ENCODE results near the gene LMF1.

LMF1 gene

DNA sequence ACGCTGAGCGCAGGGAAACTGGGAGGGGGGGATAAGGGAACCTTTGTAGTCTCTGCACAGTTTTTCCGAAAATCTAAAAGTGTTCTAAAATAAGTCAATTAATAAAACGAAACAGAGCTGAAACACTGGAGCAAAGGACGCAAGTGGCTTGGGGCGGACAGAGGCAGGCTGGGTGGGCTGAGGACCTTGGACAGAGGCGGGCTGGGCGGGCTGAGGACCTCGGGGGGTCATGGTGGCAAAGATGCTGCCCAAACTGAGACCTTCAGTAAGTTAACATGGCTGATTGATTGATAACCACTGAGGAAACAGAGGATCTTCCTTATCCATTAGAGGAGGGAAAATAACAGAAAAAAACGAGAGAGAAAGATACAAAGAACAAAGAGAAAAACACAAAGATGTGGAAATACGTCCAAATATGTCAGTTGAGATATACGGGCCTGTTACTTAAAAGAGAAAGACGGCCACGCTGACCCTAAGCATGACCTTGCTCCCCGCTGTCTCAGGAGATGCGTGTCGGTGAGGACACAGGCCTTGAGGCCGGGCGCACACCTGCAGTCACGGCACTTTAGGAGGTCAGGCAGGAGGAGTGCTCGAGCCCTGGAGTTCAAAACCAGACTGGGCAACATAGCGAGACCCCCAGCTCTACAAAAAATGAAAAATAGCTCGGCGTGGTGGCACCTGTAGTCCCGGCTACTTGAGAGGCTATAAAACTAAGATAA lies 94.1 kb downstream of the LMF1 start:
- no peak for DNase-seq

GRCh38 chr16:876041-876335 lies 94.8 kb downstream of the LMF1 start:
- DNase-seq: no peak

DNA sequence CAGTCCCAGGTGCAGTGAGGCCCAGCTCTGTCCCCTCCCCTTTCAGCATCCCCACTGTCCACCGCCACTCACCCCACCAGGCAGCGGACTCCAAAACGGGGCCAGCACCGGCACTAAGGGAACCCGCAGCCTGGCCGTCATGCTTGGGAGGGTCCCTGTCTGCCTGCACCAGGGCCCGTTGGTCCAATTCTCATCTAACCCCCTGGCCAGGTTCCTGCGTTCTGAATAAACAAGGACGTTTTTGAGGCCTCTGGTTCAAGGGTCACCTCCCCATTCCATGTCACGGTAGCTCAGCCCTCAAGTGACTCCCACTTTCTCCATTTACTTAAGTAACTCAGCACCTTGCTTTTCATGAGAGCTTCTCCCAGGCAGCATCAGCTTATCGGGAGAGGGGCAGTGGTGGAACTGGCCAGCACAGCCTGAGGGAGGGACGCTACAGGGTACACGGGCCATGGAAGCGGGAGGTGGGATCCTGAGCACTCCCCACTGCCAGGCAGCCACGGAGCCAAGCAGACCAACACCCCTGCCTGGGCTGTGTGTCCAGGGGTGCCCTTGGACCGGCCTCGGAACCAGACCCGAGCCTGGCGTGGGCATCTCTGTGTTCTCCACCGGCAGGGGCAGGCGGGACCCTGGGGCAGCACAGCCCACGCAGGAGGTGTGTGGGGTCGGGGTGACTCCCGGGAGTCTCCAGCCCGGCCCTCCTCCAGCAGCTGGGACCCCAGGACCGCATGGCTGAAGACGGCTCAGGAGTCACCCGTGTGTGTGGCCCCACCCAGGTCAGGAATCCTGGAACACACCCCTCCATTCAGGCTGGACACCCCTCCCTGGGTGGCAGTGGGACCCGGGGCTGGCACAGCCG lies 95.4 kb downstream of the LMF1 start:
- DNase-seq: no peak

- no peak for DNase-seq
These were observed 96.2 kb downstream of the LMF1 start for GRCh38 chr16:874366-875181.

DNA sequence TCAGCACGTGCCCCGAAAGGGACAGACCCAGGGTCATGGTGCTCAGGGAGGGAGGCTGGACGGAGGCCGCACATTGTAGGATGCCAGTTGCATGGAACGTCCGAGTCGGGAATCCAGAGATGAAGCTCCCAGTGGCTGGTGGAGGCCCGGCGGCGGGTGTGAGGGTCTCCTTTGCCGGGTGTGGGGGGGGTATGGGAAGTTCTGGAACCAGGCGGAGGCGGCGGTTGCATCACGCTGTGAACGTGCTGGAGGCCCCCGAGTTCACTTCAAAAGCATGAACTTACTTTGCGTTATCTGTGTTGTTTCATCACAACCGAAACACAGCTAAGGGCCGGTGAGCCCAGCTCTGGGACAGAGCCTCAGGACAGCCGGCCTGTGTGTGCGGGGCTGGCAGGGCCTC lies 96.9 kb downstream of the LMF1 start:
- no peak for DNase-seq

DNA sequence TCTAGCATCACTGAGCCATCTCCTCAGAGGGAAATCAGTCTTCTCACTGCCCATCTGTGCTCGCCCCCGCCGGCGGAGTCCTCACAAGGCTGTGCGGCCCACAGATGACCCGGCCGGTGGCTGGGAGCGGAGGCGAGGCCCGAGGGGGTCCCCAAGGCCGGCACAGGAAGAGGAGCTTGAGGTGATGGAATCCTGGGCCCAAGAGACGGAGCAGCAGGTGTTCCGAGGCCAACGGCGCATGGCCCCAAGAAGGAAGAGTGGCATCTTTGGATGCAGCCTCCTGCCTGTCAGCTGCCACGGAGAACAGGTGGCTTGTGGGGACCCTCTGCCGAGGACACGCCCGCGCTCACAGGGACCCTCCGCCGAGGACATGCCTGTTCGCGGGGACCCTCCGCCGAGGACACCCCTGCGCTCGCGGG lies 97.5 kb downstream of the LMF1 start:
- no peak for DNase-seq

GRCh38 chr16:872436-873242 lies 98.1 kb downstream of the LMF1 start:
- no peak for DNase-seq

GRCh38 chr16:871562-872345 lies 99.0 kb downstream of the LMF1 start:
- DNase-seq: no peak

DNA sequence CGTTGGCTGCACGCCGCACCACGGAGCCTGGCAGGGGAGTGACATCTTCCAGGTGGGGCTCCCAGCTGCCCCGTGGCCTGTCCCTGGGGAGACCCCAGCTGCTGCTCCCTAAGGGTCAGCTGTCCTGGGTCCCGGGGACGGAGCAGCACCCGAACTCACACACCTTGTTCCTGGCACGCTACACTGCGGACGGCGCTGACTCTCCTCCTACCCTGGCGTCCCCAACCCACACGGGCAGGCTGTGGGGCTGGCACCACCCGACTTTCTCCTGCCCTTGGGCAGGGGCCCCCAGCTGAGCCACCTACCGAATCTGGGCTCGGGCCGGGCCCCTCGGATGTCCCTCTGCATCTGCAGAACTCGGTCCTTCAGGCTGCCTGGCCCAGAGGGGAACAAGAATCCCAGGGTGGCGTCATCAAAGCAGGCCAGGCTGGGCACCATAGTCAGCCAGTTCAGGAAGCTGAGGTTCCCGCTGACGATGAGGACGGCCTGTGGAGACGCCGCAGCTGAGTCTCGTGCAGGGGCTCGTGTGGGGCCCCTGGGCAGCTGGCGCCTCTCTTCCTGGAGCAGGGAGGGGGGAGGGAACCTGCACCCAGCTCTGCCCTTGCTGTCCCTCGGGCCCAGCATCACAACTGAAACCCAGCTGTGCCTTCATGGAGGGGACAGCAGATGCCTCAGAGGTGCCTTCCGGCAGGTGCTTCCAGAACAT lies 99.8 kb downstream of the LMF1 start:
- DNase-seq: no peak

- DNase-seq: no peak
These were observed 100.8 kb downstream of the LMF1 start for GRCh38 chr16:869823-870641.

DNA sequence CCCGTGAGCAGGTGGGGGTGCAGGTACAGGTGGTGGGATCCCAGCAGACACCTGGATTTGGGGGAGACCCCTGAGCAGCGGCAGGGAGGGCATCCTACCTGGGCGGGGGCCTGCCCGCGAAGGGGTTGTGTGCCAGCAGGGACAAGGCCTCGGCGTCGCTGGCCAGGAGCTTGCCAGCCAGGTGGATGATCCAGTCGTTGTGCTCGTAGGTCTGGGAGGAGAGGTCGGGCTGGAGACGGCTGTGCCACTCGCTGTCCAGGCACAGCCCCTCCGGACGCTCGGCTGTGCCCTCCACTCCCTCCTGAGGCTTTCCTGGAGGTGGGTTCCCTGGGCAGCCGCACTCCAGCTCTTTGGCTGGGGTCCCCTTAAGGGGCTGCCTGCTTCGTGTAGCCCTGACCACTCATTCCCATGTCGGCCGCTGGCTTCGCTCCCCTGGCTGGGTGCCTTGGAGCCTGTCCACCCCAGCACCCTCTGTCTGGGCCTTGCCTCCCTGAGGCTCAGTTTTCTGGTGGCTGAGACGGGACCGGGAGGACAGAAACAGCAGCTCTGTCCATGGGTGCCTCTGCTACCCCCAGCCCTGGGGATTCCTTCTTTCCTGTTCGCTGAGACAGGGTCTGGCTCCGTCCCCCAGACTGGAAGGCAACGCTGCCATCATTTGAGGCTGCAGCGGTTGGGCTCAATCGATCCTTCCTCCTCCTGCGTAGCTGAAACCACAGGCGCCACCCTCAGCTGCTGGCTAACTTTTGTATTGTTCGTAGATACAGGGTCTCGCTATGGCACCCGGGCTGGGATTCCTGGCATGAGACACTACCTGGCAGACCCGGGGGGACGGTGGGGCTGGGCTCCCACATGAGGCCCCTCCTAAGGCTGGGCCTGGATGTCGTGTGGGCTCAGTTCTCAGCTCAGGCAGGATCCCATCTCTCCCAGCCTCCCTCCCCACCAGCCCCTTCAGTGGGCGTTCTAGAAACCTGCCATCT lies 101.7 kb downstream of the LMF1 start:
- DNase-seq: no peak

DNA sequence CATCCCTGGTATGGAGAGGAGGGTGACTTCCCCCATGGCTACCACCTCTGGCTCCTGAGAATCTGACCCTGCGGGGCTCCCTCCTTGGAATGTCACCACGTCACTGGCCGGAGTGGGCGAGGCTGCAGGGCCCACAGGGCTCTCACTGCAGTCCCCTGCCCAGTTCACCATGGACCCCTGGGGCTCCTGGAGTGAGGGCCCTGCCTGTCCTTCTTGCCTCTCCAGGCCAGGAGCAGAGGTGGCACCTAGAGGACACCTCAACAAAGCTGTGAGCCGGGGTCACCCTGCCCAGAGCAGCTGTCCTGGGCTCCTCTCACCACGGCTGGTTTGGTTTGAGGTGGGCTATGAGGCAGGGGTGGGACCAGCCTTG lies 102.4 kb downstream of the LMF1 start:
- DNase-seq: no peak

DNA sequence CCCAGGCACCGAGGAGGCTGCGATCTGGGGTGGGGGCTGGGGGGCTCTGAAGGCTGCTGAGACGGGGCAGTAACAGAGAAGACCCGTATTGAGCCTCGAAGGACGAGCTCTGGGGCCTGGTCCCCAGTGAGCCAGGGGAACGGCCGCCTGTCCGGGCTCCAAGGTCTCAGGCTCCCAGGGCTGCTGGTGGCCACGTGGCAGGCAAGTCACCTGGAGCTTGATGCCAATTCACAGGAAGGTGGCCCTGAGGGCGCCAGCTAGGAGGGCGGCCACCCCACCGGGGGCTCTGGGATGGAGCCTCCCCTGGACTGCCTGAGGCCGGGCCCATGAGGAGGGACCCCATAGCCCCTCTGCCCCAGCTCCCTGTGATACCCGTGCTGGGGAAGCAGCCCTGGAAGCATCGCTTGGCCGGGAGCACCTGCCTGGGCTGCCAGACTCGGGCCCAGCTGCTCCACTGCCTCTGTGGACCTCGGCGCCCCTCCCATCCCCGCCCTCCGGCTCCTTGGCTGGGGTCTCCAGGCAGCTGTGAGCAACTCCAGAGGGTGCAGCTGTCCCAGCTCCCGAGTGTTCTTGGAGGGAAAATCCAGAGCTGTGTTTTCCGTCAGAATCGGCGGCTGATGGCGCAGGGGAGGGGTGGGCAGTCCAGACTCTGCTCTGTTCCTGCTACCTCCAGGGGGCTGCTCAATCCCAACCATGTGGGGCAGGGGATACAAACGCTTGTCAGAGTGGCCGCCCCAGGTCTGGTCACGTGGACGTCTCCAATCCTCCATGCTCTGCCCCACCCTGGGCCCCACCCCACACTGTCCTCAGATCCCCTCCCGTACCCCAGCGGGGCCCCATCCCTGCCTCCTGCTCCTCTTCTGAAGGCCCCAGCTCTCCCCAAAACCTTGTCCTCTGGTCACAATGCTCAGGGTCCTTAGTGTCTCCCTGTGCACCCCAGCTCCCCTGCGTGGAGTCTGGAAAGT lies 103.1 kb downstream of the LMF1 start:
- DNase-seq: no peak

- DNase-seq: no peak
These were observed 104.4 kb downstream of the LMF1 start for GRCh38 chr16:866252-866896.

DNA sequence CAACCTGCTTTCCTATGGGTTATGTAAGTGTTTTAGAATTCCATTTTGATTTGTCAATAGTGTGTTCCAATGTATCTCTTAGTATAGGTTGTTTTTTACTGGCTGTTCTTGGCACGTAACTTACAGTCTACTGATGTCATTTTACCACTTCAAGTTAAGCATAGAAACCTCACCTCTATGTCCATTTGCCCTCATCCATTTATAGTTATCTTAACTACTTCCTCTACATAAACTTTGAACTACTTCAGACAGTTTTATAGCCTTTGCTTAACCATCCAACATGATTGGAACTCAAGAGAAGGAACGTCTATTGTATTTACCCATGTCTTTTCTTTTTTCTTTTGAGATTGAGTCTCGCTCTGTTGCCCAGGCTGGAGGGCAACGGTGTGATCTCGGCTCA lies 105.8 kb downstream of the LMF1 start:
- DNase-seq: no peak

- DNase-seq: no peak
These were observed 109.3 kb downstream of the LMF1 start for GRCh38 chr16:861446-861845.

DNA sequence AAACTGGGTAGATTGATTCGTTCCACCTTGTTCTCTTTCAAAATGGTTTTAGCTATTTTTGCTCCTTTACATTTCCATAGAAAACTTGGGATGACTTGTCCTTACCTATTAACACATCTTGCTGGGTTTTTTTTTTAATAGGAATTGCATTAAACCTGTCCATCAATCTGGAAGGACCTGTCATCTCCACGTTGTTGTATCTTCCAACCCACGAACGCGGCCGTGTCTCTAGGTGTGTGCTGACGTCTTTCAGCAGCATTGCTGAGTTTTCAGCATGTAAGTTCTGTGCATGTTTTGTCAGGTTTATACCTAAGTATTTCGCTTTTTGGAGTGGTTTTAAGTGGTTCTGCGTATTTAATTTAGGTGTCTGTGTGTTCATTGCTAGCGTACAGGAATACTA lies 109.9 kb downstream of the LMF1 start:
- DNase-seq: no peak
